SK-N-SH treated with all-trans-retinoic acid at 6 μM for 48 hours (cell line): ENCODE data around the gene GPR119.
"Not testable (repeated sequence)": the region's sequence is repeated elsewhere in the genome, so short reads cannot be mapped to it uniquely, and the experiment has no call there.

ENCODE experiments used
- ATAC-seq: fragments of 200-7000 bp; cut with Tn5 transposase; 3 replicates; pipeline ENCODE4 v1.9.1; 2020; ENCODE audit warnings: mild to moderate bottlenecking, moderate library complexity
- ARNTL ChIP-seq: fragments of 450-650 bp; formaldehyde crosslinking; IDR thresholded peaks from 2 replicates; pipeline ENCODE4 v1.5.0; 2020; ENCODE audit warnings: low read depth, mild to moderate bottlenecking, moderate library complexity, borderline replicate concordance
- ESRRG ChIP-seq: fragments of 250-450 bp; sonication (Bioruptor Pico); IDR thresholded peaks from 2 replicates; pipeline ENCODE4 v1.6.1; 2021; ENCODE audit warnings: mild to moderate bottlenecking
- GLIS3 ChIP-seq: fragments of 250-450 bp; sonication (Bioruptor Pico); IDR thresholded peaks from 2 replicates; pipeline ENCODE4 v1.5.0; 2020; ENCODE audit warnings: mild to moderate bottlenecking, moderate library complexity
- ISL1 ChIP-seq: fragments of 250-450 bp; sonication (Bioruptor Pico); IDR thresholded peaks from 2 replicates; pipeline ENCODE4 v2.1.2; 2022; ENCODE audit warnings: mild to moderate bottlenecking, moderate library complexity
- OSR1 ChIP-seq: fragments of 250-450 bp; sonication (Bioruptor Pico); IDR thresholded peaks from 2 replicates; pipeline ENCODE4 v1.8.0; 2022; ENCODE audit warnings: moderate library complexity, mild to moderate bottlenecking, inconsistent platforms
- PPARA ChIP-seq: fragments of 250-450 bp; sonication (Bioruptor Pico); IDR thresholded peaks from 2 replicates; pipeline ENCODE4 v1.5.0; 2020; ENCODE audit warnings: mild to moderate bottlenecking, borderline replicate concordance
- RARB ChIP-seq: fragments of 250-450 bp; sonication (Bioruptor Pico); IDR thresholded peaks from 2 replicates; pipeline ENCODE4 v1.8.0; 2021; ENCODE audit warnings: mild to moderate bottlenecking, moderate library complexity
- SNAI2 ChIP-seq: fragments of 250-450 bp; sonication (Bioruptor Pico); IDR thresholded peaks from 2 replicates; pipeline ENCODE4 v1.5.0; 2020; ENCODE audit warnings: mild to moderate bottlenecking, moderate library complexity
- TCF4 ChIP-seq: fragments of 250-450 bp; sonication (Bioruptor Pico); IDR thresholded peaks from 2 replicates; pipeline ENCODE4 v1.8.0; 2021; ENCODE audit warnings: mild to moderate bottlenecking, moderate library complexity, borderline replicate concordance
- TOX ChIP-seq: fragments of 250-450 bp; sonication (Bioruptor Pico); IDR thresholded peaks from 2 replicates; pipeline ENCODE4 v1.8.0; 2021; ENCODE audit warnings: mild to moderate bottlenecking, moderate library complexity, borderline replicate concordance
- ZC3H10 ChIP-seq: fragments of 250-450 bp; sonication (Bioruptor Pico); IDR thresholded peaks from 2 replicates; pipeline ENCODE4 v1.5.1; 2021; ENCODE audit warnings: mild to moderate bottlenecking, moderate library complexity
- ZFP3 ChIP-seq: fragments of 250-450 bp; sonication (Bioruptor Pico); IDR thresholded peaks from 2 replicates; pipeline ENCODE4 v1.5.0; 2020; ENCODE audit warnings: mild to moderate bottlenecking, moderate library complexity
- ZFP30 ChIP-seq: fragments of 450-650 bp; formaldehyde crosslinking; IDR thresholded peaks from 2 replicates; pipeline ENCODE4 v1.5.0; 2022; ENCODE audit warnings: mild to moderate bottlenecking, moderate library complexity
- ZNF565 ChIP-seq: fragments of 450-650 bp; formaldehyde crosslinking; conservative IDR thresholded peaks from 2 replicates; pipeline ENCODE4 v1.5.0; 2020; ENCODE audit warnings: low read depth, mild to moderate bottlenecking, moderate library complexity
- ZNF8 ChIP-seq: fragments of 450-650 bp; formaldehyde crosslinking; IDR thresholded peaks from 2 replicates; pipeline ENCODE4 v1.5.0; 2020; ENCODE audit warnings: mild to moderate bottlenecking, moderate library complexity
- TF ChIP-seq, protein P1 (sequence below): fragments of 250-450 bp; sonication (Bioruptor Pico); IDR thresholded peaks from 2 replicates; pipeline ENCODE4 v1.5.1; 2020; ENCODE audit warnings: low read depth, mild to moderate bottlenecking, moderate library complexity
- TF ChIP-seq, protein P2 (sequence below): fragments of 250-450 bp; sonication (Bioruptor Pico); IDR thresholded peaks from 2 replicates; pipeline ENCODE4 v1.5.0; 2020; ENCODE audit warnings: mild to moderate bottlenecking, moderate library complexity
- TF ChIP-seq, protein P3 (sequence below): fragments of 250-450 bp; sonication (Bioruptor Pico); IDR thresholded peaks from 2 replicates; pipeline ENCODE4 v1.5.1; 2021; ENCODE audit warnings: mild to moderate bottlenecking, moderate library complexity
- TF ChIP-seq, protein P4 (sequence below): fragments of 250-450 bp; sonication (Bioruptor Pico); IDR thresholded peaks from 2 replicates; pipeline ENCODE4 v1.8.0; 2020; ENCODE audit warnings: mild to moderate bottlenecking, moderate library complexity, borderline replicate concordance
- TF ChIP-seq, protein P5 (sequence below): fragments of 250-450 bp; sonication (Bioruptor Pico); IDR thresholded peaks from 2 replicates; pipeline ENCODE4 v1.8.0; 2021; ENCODE audit warnings: low read depth, mild to moderate bottlenecking, moderate library complexity, borderline replicate concordance

The GPR119 gene

DNA sequence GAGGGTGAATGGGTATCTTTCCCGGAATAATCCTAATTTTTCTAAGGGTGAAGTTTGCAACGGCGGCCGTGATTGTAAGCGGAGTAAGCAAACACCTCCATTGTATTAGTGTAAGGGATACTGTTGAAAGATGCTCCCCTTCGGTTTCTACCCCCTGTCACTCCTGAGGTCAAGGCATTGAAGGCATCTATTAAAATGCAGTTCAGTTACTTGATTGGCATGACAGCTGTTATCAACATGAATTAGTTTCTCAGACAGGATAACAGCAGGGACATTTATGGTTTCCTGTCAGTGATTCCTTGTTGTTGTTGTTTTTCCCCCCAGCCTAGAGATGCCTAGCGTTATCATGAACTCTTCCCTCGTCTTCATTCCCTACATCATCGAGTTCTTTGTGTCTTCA lies 45.2 kb downstream of the GPR119 start:
- peak; percentile 18; the same call in 1 of the 3 replicates for ATAC-seq
- TF ChIP-seq ESRRG (CRISPR knock-in tag) (no peak), TOX (no peak), ZNF8 (CRISPR knock-in tag) (no peak)
- TF ChIP-seq, protein P1, sequence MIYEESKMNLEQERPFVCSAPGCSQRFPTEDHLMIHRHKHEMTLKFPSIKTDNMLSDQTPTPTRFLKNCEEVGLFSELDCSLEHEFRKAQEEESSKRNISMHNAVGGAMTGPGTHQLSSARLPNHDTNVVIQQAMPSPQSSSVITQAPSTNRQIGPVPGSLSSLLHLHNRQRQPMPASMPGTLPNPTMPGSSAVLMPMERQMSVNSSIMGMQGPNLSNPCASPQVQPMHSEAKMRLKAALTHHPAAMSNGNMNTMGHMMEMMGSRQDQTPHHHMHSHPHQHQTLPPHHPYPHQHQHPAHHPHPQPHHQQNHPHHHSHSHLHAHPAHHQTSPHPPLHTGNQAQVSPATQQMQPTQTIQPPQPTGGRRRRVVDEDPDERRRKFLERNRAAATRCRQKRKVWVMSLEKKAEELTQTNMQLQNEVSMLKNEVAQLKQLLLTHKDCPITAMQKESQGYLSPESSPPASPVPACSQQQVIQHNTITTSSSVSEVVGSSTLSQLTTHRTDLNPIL (CRISPR knock-in tag): no peak
- TF ChIP-seq, protein P2, sequence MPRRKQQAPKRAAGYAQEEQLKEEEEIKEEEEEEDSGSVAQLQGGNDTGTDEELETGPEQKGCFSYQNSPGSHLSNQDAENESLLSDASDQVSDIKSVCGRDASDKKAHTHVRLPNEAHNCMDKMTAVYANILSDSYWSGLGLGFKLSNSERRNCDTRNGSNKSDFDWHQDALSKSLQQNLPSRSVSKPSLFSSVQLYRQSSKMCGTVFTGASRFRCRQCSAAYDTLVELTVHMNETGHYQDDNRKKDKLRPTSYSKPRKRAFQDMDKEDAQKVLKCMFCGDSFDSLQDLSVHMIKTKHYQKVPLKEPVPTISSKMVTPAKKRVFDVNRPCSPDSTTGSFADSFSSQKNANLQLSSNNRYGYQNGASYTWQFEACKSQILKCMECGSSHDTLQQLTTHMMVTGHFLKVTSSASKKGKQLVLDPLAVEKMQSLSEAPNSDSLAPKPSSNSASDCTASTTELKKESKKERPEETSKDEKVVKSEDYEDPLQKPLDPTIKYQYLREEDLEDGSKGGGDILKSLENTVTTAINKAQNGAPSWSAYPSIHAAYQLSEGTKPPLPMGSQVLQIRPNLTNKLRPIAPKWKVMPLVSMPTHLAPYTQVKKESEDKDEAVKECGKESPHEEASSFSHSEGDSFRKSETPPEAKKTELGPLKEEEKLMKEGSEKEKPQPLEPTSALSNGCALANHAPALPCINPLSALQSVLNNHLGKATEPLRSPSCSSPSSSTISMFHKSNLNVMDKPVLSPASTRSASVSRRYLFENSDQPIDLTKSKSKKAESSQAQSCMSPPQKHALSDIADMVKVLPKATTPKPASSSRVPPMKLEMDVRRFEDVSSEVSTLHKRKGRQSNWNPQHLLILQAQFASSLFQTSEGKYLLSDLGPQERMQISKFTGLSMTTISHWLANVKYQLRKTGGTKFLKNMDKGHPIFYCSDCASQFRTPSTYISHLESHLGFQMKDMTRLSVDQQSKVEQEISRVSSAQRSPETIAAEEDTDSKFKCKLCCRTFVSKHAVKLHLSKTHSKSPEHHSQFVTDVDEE: no peak

DNA sequence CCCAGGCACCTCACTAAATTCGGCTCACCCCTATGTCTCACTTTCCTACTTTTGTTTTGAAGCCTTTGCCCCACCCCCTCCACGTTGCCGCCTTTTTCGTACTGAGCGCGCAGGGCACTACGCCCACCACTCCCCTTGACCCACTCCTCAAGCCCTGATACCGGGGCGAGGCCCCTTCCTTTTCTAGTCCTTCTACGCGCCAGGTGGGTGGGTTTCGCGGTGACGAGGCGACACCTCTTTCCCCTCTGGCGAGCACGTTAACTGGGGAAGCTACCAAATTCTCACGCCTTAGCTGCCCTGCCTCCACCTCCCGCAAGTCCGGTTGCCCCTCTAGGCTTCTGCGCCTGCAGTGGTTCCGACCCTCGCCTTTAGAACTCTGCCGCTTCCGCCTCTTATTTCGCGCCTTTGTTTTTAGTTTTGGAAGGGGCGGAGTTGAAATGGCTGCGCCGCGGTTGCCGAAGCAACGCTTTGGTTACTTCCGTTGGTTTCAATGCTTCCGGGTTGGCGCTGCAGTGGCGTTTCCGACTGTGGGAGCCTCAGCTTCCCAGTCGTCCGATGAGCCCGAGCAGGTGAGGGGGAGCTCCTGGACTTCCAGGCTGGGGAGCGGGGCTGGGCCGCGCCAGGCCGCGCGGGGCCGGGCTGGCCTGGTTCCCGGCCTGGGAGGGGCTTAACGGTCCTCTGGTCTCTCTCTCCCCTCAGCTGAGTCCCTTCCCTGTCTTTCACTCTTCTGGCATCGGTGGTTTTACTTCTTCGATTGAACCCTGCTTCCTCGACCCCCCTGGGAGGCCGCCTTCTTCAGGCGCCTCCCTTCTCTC lies 45.9 kb downstream of the GPR119 start, which contains the start of gene SLC25A14:
SLC25A14 (plus strand) TSS at position 512 of the 815 bp plus-strand sequence. CDS start 360 bp downstream, outside the sequence.
- ATAC-seq: peak; percentile 96
- TF ChIP-seq OSR1 (CRISPR knock-in tag) (no peak), ZFP3 (CRISPR knock-in tag) (no peak), ZNF565 (CRISPR knock-in tag) (no peak), PPARA (CRISPR knock-in tag) (no peak), ARNTL (no peak), TOX (no peak), RARB (CRISPR knock-in tag) (no peak), ISL1 (no peak), ZC3H10 (CRISPR knock-in tag) (no peak), GLIS3 (no peak), ZNF8 (CRISPR knock-in tag) (no peak), SNAI2 (CRISPR knock-in tag) (no peak), TCF4 (CRISPR knock-in tag) (no peak), ZFP30 (CRISPR knock-in tag) (no peak)
- TF ChIP-seq, protein P3, sequence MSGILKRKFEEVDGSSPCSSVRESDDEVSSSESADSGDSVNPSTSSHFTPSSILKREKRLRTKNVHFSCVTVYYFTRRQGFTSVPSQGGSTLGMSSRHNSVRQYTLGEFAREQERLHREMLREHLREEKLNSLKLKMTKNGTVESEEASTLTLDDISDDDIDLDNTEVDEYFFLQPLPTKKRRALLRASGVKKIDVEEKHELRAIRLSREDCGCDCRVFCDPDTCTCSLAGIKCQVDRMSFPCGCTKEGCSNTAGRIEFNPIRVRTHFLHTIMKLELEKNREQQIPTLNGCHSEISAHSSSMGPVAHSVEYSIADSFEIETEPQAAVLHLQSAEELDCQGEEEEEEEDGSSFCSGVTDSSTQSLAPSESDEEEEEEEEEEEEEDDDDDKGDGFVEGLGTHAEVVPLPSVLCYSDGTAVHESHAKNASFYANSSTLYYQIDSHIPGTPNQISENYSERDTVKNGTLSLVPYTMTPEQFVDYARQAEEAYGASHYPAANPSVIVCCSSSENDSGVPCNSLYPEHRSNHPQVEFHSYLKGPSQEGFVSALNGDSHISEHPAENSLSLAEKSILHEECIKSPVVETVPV (CRISPR knock-in tag): no peak
- TF ChIP-seq, protein P4, sequence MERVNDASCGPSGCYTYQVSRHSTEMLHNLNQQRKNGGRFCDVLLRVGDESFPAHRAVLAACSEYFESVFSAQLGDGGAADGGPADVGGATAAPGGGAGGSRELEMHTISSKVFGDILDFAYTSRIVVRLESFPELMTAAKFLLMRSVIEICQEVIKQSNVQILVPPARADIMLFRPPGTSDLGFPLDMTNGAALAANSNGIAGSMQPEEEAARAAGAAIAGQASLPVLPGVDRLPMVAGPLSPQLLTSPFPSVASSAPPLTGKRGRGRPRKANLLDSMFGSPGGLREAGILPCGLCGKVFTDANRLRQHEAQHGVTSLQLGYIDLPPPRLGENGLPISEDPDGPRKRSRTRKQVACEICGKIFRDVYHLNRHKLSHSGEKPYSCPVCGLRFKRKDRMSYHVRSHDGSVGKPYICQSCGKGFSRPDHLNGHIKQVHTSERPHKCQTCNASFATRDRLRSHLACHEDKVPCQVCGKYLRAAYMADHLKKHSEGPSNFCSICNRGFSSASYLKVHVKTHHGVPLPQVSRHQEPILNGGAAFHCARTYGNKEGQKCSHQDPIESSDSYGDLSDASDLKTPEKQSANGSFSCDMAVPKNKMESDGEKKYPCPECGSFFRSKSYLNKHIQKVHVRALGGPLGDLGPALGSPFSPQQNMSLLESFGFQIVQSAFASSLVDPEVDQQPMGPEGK (CRISPR knock-in tag): no peak
- TF ChIP-seq, protein P2: no peak
- TF ChIP-seq, protein P5, sequence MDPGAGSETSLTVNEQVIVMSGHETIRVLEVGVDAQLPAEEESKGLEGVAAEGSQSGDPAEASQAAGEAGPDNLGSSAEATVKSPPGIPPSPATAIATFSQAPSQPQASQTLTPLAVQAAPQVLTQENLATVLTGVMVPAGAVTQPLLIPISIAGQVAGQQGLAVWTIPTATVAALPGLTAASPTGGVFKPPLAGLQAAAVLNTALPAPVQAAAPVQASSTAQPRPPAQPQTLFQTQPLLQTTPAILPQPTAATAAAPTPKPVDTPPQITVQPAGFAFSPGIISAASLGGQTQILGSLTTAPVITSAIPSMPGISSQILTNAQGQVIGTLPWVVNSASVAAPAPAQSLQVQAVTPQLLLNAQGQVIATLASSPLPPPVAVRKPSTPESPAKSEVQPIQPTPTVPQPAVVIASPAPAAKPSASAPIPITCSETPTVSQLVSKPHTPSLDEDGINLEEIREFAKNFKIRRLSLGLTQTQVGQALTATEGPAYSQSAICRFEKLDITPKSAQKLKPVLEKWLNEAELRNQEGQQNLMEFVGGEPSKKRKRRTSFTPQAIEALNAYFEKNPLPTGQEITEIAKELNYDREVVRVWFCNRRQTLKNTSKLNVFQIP (CRISPR knock-in tag): no peak
- TF ChIP-seq, protein P1 (CRISPR knock-in tag): no peak

DNA sequence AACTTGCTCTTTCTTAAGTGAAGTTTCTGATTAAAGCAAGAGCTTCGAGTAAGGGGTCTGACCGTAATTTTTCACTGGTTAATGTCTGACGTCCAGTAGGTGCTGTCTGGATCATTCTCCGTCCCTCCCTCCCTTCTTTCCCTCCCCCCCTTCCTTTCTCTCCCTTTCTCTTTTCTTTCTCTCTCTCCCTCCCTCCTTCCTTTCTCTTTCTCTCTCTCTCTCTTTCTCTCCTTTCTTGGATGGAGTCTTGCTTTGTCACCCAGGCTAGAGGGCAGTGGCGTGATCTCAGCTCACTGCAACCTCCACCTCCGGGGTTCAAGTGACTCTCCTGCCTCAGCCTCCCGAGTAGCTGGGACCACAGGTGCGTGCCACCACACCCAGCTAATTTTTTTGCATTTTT lies 46.6 kb downstream of the GPR119 start:
- ATAC-seq: not testable (repeated sequence)
